DLD1 (cell line): ENCODE data around the gene UNC79.
"Not testable (repeated sequence)": the region's sequence is repeated elsewhere in the genome, so short reads cannot be mapped to it uniquely, and the experiment has no call there.

Source experiments
- in situ Hi-C: cut with HindIII; loops from 2 replicates; pipeline ENCODE4 v1.10.0; 2017; ENCODE audit warnings: low sequenced_read_pairs

The UNC79 gene

DNA sequence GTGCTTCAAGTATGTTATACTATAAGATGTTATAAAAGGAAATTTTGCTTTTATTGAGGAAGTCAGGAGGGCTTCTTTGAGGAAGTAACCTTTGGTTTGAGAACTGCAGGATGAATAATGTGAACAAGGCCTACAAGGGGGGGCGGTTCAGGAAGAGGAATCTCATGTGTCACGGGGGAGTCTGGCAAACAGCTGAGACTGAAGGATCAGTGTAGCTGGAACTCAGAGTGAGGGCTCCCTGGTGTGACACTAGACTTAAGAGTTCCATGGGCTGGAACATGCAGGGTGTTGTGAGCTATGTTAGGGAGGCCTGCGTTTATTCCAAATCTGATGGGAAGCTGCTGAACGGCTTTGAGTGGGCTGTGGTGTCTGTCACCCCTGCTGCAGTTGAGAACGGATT is 62.3 kb downstream of the UNC79 start:
- in situ Hi-C loops, result no loop called here

DNA sequence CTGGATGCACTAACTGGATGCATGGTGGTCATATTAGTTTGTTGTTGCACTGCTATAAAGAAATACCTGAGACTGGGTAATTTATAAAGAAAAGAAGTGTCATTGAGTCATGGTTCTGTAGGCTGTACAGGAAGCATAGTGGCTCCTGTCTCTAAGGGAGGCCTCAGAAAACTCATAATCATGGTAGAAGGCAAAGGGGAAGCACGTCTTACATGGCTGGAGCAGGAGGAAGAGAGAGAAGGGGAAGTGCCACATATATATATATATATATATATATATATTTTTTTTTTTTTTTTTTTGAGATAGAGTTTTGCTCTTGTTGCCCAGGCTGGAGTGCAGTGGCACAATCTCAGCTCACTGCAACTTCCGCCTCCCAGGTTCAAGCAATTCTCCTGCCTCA is 62.9 kb downstream of the UNC79 start:
- in situ Hi-C loops, result not testable (repeated sequence)

DNA sequence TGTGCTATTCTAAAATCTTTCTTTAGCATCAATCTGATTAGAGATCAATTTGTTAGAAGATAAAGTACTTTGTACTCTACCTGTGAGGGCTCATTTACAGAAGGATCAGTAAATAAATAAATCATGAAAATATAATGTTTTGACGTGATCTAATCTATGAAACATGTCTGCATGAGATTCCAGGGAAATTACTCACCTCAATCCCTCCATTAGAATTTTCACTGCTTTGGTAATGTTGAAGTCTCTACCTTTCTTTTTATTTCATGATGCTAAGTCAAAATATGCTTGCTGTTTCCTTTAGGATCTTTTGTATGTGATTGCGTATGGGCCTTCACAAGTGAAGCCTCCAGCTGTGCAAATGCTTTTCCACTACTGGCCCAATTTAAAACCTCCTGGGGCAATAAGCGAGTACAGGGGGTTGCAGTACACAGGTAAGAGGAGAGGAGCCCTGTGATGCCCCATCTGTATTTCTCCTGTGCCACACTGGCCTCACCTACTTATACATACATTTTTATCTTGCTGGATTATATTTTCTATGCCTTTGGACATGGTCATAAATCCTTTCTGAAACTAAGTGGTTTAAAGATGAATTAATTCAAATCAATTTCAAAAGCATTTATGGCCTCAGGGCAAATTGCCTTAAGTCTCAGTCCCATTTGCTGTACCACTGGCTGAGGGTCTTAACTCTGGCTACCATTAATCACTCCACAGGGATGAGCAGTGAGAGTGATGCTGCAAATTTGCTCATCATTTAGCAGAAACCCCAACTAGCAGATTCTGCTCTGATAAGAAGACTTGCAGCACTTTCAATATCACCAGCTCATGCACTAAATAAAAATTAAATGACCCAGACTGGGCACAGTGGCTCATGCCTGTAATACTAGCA is 66.4 kb downstream of the UNC79 start:
- in situ Hi-C loops, result no loop called here

DNA sequence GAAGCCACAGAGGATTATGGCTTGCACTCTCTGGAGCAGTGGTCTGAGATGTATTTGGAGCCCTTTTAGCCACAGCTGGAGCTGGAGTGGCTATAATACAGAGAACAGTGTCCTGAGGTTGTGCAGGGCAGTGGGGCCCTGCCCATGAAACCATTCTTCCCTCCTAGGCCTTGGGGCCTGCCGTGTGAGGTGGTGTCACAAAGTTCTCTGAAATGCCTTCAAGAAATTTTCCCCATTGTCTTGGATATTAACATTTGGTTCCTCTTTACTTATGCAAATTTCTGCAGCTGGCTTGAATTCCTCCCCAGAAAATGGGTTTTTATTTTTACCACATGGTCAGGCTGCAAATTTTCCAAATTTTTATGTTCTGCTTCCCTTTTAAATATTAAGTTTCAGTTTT is 79.3 kb downstream of the UNC79 start:
- in situ Hi-C loops, result no loop called here

DNA sequence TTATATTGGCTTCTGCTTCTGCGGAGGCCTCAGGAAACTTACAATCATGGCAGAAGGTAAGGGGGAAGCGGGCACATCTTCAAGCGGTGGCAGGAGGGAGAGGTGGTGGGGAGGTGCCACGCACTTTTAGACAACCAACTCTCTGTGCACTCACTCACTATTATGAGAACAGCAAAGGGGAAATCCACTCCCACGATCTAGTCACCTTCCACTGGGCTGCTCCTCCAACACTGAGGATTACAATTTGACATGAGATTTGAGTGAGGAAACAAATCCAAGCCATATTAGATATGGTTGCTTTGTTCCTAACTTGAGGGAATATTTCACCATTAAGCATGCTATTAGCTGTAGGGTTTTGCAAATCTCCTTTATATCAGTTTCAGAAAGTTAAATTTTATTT is 80.3 kb downstream of the UNC79 start:
- in situ Hi-C loops, result no loop called here

DNA sequence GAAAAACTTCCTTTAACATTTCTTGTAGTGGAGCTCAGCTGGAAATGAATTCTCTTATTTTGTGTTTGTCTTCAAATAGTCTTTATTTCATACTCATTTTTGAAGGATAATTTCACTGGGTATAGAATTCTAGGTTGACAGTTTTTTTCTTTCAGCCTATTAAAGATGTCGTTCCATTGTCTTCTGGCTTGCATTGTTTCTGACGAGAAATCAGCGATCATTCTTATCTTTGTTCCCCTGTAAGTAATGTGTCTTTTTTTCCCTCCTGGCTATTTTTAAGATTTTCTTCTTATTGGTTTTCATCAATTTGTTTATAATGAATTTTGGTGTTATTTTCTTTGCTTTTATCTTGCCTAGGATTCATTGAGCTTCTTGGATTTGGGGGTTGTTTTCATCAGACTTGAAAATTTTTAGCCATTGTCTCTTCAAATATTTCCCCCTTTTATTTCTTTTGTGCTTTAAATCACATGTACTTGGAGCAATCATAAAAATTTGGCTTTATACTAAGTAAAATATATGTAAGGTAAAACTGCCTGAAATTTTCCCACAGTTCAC is 89.4 kb downstream of the UNC79 start:
- in situ Hi-C loops, result no loop called here

DNA sequence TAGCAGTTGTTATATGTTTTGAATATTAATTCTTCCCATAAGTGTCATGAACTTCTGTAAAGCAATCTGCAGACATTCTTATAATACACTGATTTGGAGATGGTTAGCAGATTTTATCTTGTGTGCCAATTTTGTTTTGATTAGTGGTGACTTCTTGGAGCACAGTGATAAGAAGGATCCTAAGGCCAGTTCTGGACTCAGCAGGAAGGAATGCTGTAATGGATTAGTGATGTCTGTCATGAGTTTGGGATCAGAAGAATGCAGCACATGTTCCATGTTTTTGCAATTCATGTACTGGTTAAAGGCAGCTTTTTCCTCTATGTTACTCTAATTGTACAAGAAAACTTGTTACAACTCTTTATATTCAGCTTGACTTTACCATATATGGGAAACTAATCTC is 91.5 kb downstream of the UNC79 start:
- in situ Hi-C loops, result no loop called here

DNA sequence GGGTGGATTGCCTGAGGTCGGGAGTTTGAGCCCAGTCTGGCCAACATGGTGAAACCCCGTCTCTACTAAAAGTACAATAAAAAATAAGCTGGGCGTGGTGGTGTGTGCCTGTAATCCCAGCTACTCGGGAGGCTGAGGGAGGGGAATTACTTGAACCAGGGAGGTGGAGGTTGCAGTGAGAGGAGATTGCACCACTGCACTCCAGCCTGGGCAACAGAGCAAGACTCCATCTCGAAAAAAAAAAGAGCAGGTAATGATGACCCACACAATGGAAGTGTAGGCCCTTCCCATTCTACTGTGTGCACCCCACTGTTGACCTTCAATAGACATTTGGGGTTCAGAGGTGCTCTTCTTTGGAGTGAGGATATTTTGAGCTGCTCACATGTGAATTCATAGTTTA is 94.5 kb downstream of the UNC79 start:
- in situ Hi-C loops, result not testable (repeated sequence)

DNA sequence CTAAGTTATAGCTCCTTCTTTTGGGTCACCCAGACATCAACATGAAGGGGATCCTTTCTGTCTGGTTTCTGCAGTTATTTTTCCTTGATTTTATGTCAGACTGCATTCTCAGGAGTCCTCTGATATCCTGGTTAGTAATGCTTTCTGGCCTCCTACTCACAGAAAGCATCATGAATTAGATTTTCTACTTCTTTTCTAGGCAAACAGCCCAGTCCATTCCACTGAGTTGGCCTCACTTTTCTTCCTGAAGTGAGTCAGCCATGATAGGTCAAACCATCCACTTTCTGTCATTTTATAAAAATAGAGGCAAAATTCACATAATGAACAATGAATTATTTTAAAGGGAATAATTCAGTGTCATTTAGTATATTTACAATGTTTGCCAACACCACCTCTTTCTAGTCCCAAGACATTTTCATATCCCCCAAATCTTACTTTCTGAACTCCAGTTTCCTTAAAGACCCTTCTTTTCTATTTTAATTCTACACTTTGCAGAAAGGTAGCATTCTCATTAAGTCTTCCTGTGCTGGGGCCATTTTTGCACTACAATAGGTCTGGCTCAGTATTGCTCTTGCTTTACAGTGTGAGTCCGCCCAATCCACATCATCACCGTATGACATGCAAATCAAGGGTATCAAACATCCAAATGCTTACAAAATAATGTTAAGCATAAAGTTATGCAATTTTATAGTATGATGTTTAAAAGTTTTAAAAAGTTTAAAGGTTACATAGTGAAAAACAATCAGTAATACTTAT is 95.1 kb downstream of the UNC79 start:
- in situ Hi-C loops, result no loop called here

DNA sequence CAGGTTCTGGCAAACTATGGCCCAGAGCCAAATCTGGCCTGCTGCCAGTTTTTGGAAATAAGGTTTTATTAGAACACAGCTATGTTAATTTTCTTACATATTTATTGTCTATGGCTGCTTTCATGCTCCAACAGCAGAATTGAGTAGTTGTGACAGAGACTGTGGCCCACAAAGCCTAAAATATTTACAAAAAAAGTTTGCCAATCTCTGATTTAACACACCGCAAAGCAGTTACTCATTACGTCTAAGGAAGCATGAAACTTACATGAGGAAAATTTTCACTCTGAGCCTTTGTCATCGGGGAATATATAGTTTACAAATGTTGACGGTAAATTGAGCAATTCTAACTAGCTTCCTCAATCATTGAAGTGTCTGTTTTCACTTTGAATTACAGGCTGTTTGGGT is 96.5 kb downstream of the UNC79 start:
- in situ Hi-C loops, result no loop called here

DNA sequence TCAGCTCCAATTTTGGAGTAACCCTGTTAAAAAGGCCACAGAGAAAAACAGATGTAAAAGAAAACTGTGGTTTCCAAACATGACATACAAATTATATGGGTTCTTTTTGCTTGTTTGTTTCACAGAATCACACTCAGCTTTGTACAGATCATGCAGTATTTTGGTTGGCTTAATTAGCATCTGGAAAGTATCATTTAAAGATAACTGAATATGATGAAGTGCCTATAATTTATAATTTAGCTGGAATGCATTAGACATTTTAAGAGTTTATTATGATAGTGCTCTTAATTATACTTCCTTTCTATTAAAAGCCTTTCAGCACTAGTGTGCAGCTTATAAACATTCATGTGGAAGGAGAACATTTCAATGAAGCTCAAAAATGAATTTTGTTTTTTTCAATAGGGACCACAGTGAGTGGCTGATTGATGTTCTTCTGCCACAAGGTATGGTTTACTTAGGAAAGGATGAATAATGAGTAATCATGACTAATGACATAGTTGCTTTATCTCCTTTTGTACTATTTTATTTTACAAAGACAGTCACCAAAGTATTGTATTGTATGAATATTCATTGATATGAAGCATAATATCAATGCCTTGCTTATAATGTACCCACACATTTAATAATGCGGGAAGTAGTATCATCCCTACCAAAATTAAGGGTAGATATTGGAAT is 98.3 kb downstream of the UNC79 start:
- in situ Hi-C loops, result no loop called here

DNA sequence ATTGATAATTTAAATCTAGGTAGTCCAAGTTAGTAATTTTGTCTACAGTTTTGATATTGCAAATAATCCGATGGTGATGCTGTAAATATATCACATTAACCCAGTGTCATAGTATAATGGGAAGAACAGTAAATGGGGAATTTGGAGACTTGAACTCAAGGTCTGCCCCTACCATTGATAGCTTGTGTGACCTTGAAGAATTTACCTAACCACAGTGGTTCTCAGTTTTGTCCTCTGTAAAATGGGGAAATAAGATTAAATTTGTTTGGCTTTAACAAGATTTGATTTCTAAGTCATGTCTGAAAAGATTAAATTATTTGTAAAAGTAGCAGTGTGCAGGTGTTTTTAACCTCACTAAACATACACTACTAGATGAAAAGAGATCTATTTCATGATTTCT is 100.9 kb downstream of the UNC79 start:
- in situ Hi-C loops, result no loop called here

DNA sequence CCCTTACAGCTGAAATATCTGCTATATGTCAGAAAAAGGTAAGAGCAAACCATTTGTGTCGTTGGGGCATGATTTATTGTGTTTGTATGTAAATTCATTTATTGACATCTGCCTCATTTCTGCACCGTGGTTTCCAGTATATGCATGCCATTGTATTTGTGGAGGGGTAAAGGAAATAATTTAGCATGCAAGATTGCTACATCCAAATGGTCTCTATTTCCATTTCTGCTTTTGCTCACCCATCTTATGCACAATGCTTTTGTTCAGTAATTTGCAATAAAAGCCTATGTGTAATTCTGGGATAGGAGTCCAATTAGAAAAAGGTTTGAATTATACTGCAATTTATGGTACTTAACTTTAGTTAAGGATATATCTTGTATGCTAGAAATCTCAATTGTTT is 101.8 kb downstream of the UNC79 start:
- in situ Hi-C loops, result no loop called here

DNA sequence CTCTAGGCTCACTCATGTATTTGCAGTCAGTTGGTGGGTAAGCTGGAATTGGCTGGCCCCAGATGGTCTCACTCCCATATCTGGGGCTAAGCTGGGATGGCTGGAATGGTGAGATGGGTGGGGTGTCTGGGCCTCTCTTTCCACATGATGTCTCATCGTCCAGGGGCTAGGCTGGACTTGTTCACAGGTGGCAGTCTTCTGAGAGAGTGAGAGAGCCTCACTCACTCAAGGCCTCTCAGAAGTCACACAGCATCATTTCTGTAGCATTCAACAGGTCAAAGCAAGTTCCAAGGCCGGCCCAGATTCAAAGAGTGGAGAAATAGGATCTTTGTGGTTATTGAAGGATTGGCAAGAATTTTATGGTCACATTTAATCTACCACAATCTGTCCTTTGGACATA is 102.7 kb downstream of the UNC79 start:
- in situ Hi-C loops, result no loop called here

DNA sequence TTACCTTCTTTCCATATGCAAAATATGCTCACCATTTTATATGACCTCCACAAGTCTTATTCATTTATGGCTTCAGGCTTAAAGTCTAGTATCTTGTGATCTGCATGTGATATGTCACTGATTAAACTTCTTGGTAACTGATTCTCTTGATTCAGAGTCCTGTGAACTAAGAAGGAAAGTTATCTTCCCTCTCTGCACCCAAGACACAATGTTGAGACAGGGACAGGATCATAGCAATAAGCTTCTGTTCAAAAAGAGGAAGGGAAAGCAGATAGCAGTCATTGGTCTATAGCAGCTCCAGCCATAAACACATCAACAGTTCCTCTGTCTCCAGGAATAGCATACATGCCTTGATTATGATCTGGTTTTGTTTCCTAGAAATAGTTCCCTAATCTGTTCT is 103.1 kb downstream of the UNC79 start:
- in situ Hi-C loops, result no loop called here

DNA sequence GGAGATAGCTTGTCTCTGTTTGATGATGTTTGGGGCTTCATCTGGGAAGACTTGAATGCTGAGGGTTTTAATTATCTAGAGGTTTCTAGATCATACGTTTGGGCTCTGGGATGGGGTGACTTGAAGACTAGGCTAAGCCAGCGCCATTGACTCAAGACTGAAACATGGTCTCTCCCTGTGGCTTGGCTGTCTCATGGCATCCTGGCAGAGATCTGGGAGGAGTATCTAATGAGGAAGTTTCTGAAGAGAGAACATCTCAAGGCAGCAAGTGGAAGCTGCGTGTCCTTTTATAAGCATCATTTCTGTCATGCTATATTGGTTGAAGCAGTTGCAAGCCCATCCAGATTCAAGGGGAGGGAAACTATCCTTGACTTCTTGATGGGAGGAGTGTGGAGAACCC is 104.8 kb downstream of the UNC79 start:
- in situ Hi-C loops, result no loop called here

DNA sequence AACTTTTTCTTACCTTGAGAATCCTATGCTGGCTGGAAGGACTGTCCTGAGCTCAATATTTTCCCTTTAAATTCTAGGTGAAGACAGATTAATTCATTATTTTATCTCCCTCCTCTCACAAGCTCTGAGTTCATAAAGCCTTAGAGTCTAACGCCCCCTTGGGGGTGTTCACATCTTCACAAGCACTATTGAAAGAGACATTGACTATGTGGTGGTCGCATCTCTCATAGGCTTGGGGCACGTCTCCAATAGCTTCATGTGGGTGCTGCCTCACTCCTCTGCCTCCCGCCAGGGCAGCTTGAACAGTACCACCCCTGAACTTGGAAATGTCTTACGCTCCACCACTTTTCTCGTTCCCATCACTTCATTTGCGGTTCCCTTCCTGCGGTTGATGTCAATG is 106.2 kb downstream of the UNC79 start:
- in situ Hi-C loops, result no loop called here

DNA sequence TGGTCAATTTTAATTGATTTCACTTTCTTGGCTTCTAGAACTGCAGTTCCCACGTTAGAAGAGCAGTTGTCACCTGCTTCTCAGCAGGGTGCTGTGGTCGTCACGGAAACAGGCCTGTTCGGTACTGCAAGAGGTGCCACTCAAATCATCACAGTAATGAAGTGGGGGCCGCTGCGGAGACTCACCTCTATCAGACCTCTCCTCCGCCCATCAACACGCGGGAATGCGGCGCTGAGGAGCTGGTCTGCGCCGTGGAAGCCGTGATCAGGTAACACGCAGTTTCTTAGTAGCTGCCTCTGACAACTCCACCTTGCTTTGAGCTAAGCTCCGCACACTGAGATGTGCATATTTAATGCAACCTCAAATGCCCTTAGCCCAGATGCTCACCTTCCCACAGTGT is 107.2 kb downstream of the UNC79 start:
- in situ Hi-C loops, result no loop called here

DNA sequence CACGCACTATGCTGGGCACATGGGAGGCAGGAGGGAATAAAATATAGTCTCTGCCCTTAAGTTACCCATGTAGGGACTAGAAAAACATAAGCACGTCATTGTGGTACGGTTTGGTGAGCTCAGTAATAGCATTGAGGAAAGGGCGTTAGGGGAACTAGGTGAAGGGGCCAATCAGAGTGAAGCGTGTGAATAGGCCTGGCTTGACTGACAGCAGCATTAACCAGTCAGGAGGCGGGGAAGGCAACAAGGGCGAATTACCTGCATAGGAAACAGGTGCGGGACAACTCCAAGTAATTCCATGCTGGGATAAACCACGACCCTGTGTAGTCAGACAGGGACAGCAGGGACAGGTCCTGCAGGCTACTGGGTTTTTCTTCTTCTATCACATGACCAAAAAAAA is 107.7 kb downstream of the UNC79 start:
- in situ Hi-C loops, result no loop called here

DNA sequence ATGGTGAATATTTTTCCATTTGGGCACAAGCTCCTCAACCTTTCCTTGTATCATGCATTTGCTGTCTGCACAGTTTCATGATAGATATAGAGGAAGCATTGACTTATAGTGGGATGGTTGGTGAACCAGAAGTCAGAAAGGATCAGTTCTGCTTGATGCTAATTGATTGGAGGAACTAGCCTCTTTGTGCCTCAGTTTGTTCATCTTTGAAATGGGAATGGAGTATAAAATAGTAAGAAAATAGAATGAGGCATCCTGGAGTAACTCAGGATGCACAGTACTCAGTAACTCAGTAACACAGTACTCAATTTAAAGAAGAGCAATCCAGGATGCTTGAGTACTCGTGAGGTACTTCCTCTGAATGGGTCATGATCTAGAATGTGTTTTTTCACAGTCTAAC is 109.5 kb downstream of the UNC79 start:
- in situ Hi-C loops, result no loop called here

DNA sequence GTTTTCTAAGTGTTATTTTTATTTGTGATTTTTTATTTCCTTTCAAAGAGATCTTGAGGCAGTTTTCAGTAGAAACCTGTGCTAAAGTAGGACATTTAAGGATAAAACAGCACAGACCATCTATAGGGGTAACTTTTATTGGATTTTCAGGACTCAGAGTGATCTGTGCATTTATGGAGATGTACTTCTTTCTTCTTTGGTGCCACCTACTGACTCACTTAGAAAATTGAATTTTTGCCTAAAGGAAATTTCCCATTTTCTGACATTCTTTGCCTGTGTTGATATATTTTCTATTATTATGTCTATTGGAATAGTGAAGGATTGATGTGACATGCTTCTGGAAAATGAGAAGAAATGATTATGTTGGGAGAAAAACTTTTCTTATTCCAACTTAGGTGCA is 113.0 kb downstream of the UNC79 start:
- in situ Hi-C loops, result no loop called here

DNA sequence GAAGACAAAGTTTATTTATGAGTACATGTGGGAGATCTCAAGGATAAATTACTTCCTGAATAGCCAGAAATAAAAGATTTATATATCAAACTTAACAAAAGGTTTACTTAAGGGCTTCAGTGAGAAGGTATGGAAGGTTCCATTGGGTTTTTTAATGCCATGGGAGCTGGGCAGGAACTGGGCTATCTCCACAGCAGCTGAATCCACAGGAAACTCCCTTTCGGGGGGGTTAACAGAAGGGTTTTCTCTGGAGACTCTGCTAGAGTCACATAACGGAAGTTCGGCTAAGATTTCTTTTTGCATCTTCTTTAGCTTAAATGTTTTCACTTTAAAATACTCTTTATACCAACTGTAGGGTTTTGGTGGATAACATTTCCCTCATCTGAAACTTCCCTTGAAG is 113.5 kb downstream of the UNC79 start:
- in situ Hi-C loops, result no loop called here
